Bronchial epithelial cell (primary cell): ENCODE results near the gene CD48. TPM values are rescaled to one million over a fixed set of nuclear protein-coding genes. Genes with fewer than 3 reads are reported as not detected.

Experiments used
- DNase-seq: peaks from one replicate; pipeline ENCODE4 v3.0.0-alpha.2; 2010; ENCODE audit warnings: low read depth
- FAIRE-seq: peaks from 2 replicates; lab custom pipeline; 2011; peaks lifted over from hg19 to GRCh38; lab: Jason Lieb, UNC
- H3K27me3 ChIP-seq: 2 replicates; pipeline ENCODE4 v1.5.1; 2011; ENCODE audit warnings: low read length; ENCODE audit not compliant: control insufficient read depth, insufficient read depth
- H3K36me3 ChIP-seq: 2 replicates; pipeline ENCODE4 v1.5.1; 2011; ENCODE audit warnings: low read length; ENCODE audit not compliant: control insufficient read depth, insufficient read depth
- H3K4me3 ChIP-seq: 2 replicates; pipeline ENCODE4 v1.5.1; 2011; ENCODE audit warnings: mild to moderate bottlenecking, low read depth, low read length, control low read depth
- CTCF ChIP-seq: IDR thresholded peaks from 2 replicates; pipeline ENCODE4 v1.5.1; 2011; ENCODE audit warnings: mild to moderate bottlenecking, moderate library complexity, low read length, control low read depth, inconsistent platforms; ENCODE audit not compliant: insufficient read depth, severe bottlenecking
- total RNA-seq: library from RNA; depleted of rRNA; stranded (reverse); fragments of >200 nt; gene quantifications from 2 replicates; pipeline ENCODE4 v1.2.1, GENCODE V29; 2014

CD48 gene
- total RNA-seq, 1 donor from 2014 or later, result not detected

GRCh38 chr1:160726114-160726497, 14.5 kb upstream of the CD48 start:
- peak; percentile 43 for DNase-seq
- H3K27me3 ChIP-seq, result no peaks in the 10 kb centered on the region
- TF ChIP-seq CTCF, result no peak
- no peak for FAIRE-seq
- H3K36me3 ChIP-seq, result no peaks in the 10 kb centered on the region
- H3K4me3 ChIP-seq, result no peak overlapping the region

GRCh38 chr1:160724465-160725242, 13.0 kb upstream of the CD48 start:
- TF ChIP-seq CTCF, result no peak
- FAIRE-seq (peak; percentile 89), DNase-seq (peak; percentile 61)
- H3K4me3 ChIP-seq, result no peak overlapping the region
- H3K36me3 ChIP-seq, result no peaks in the 10 kb centered on the region
- H3K27me3 ChIP-seq, result no peaks in the 10 kb centered on the region

GRCh38 chr1:160723332-160723731, 11.7 kb upstream of the CD48 start:
- H3K4me3 ChIP-seq, result no peak overlapping the region
- DNase-seq (no peak), FAIRE-seq (no peak)
- H3K36me3 ChIP-seq, result no peaks in the 10 kb centered on the region
- H3K27me3 ChIP-seq, result no peaks in the 10 kb centered on the region
- TF ChIP-seq CTCF, result no peak

GRCh38 chr1:160722726-160723125, 11.1 kb upstream of the CD48 start:
- H3K36me3 ChIP-seq, result no peaks in the 10 kb centered on the region
- no peak overlapping the region for H3K4me3 ChIP-seq
- TF ChIP-seq CTCF, result no peak
- H3K27me3 ChIP-seq, result no peaks in the 10 kb centered on the region
- no peak for DNase-seq
- no peak for FAIRE-seq

- H3K27me3 ChIP-seq, result peaks cover 1% of the 10 kb centered on the region
- no peak for TF ChIP-seq CTCF
- DNase-seq, result no peak
- H3K36me3 ChIP-seq, result no peaks in the 10 kb centered on the region
- H3K4me3 ChIP-seq, result no peak overlapping the region
- FAIRE-seq, result no peak
Measured at GRCh38 chr1:160721473-160721872, 9.9 kb upstream of the CD48 start.
